Natural killer cell treated with Interleukin-12 subunit alpha and Interleukin-12 subunit beta and Interleukin-15 and Interleukin-18, amount 100 ng/mL, for 72 hours (primary cell): ENCODE data around the gene EXOC4. TPM values are rescaled to one million over a fixed set of nuclear protein-coding genes. Genes with fewer than 3 reads are reported as not detected.
"Not testable (repeated sequence)": the region's sequence is repeated elsewhere in the genome, so short reads cannot be mapped to it uniquely, and the experiment has no call there.

Experiments used
- ATAC-seq, 2 donors: fragments of 150-1000 bp; cut with Tn5 transposase in 1 of 2; sonication (Bioruptor Pico), chemical (Tn5 transposase) in 1 of 2; 2 replicates each; pipeline ENCODE4 v1.10.0; 2021
- DNase-seq: peaks from one replicate; pipeline ENCODE4 v3.0.0; 2022; ENCODE audit warnings: low spot score
- H3K27ac Mint-ChIP-seq, 2 donors: 1 replicate in 1 of 2; 2 replicates in 1 of 2; pipeline ENCODE4 v1.8.0; 2022; ENCODE audit warnings: mixed read lengths in 2 of 2, mild to moderate bottlenecking in 1 of 2, moderate library complexity in 1 of 2
- H3K27me3 Mint-ChIP-seq, 2 donors: 1 replicate in 1 of 2; 2 replicates in 1 of 2; pipeline ENCODE4 v1.8.0; 2022; ENCODE audit warnings: mixed read lengths in 2 of 2
- H3K36me3 Mint-ChIP-seq: one replicate; pipeline ENCODE4 v1.8.0; 2022; ENCODE audit warnings: mixed read lengths
- H3K4me1 Mint-ChIP-seq, 2 donors: 1 replicate in 1 of 2; 2 replicates in 1 of 2; pipeline ENCODE4 v1.8.0; 2022; ENCODE audit warnings: low read depth in 2 of 2, mixed read lengths in 2 of 2, mild to moderate bottlenecking in 1 of 2
- H3K4me3 Mint-ChIP-seq: one replicate; pipeline ENCODE4 v1.8.0; 2022; ENCODE audit warnings: mixed read lengths
- H3K9me3 Mint-ChIP-seq: 2 replicates; pipeline ENCODE4 v1.8.0; 2022; ENCODE audit warnings: mixed read lengths
- total RNA-seq, 2 donors: library from RNA; stranded (reverse); gene quantifications; one replicate each; pipeline ENCODE4 v1.2.3, GENCODE V29; 2022

The EXOC4 gene
- total RNA-seq, 2 donors from 2014 or later = 78.5 to 107 TPM

DNA sequence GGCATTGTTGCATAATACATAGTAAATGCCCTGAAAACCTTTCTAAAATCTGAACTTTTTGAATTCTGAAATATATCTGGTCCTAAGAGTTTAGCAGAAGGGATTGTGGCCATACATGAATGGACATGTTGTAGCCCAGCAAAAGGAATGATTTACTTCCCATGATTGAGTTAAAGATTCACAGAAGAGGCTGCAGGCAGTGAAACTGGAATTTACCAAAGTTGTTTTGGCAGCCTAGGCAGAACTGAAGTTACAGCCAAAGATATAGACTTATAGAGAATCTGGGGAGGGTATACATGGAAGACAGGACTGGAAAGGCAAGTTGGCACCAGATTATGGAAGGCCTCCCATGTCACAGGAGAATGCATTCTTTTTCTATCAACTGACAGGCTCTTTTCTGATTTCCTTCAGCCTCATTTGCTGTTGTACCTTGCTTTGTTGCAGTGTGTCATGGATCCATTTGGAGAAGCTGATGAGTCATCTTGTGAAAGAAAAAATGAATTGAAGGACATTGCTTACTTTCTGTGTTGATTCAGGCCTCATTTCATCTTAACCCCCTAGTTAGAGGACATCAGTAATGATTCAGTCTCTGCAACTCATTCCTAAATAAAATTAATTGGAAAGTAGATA lies 518.1 kb downstream of the EXOC4 start:
- no peak overlapping the region for H3K27ac Mint-ChIP-seq
- no peaks in the 10 kb centered on the region for H3K9me3 Mint-ChIP-seq
- no peaks in the 10 kb centered on the region for H3K27me3 Mint-ChIP-seq
- DNase-seq = no peak
- no peak for ATAC-seq
- H3K36me3 Mint-ChIP-seq = peaks cover 4% of the 10 kb centered on the region
- no peak overlapping the region for H3K4me3 Mint-ChIP-seq
- no peaks in the 10 kb centered on the region for H3K4me1 Mint-ChIP-seq

DNA sequence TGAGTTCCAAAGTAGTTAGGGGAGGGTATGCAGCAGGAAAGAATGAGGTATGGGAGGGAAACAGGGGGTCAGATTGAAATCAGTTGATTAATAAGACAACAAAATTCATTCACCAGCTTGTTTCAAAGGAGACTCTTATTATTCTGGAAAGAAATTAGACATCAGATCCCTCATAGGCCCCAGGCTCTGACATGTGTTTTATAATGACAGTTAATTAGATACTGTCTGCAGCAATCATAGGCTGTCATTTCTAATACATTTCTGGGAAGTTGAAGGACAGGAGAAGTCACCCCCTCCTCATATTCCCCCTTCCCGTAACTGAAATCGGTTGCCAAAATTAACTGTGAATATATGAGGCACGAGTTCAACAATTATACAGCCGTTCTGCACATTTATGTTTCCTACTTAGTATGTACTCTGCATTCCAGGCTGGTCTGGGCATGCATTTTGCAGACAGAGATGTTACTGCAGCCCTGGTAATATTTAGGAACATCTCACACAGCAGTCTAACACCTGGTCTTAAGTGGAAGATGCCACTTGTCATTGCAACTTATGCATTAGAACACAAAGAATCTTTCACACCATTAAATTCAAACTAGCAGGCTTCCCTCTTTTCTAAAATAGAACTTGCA lies 519.0 kb downstream of the EXOC4 start:
- H3K27ac Mint-ChIP-seq = no peak overlapping the region
- H3K27me3 Mint-ChIP-seq = no peaks in the 10 kb centered on the region
- peaks cover 4% of the 10 kb centered on the region for H3K36me3 Mint-ChIP-seq
- no peaks in the 10 kb centered on the region for H3K4me1 Mint-ChIP-seq
- ATAC-seq (no peak), DNase-seq (no peak)
- no peaks in the 10 kb centered on the region for H3K9me3 Mint-ChIP-seq
- no peak overlapping the region for H3K4me3 Mint-ChIP-seq

DNA sequence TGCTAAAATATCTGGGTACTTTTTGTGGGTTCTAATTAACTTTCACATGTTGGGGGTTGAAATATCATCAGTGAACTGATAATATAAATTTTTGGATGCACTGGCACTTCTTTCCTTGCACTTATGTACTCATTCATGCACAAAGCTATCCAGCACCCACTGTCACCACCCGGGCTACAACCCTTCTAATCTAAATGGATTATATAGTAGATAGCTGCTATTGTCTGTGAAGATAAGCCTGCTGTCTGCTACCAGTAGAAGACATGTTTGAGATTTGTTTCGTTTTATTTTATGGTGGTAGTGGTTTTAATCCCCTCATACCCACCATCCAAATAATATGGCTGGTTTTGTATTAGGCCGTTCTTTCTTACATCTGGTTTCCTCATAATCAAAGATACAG lies 520.7 kb downstream of the EXOC4 start:
- DNase-seq (no peak), ATAC-seq (no peak)
- Mint-ChIP-seq H3K27ac (no peak overlapping the region), H3K4me3 (no peak overlapping the region), H3K9me3 (no peaks in the 10 kb centered on the region), H3K4me1 (no peaks in the 10 kb centered on the region), H3K36me3 (no peaks in the 10 kb centered on the region), H3K27me3 (no peaks in the 10 kb centered on the region)

DNA sequence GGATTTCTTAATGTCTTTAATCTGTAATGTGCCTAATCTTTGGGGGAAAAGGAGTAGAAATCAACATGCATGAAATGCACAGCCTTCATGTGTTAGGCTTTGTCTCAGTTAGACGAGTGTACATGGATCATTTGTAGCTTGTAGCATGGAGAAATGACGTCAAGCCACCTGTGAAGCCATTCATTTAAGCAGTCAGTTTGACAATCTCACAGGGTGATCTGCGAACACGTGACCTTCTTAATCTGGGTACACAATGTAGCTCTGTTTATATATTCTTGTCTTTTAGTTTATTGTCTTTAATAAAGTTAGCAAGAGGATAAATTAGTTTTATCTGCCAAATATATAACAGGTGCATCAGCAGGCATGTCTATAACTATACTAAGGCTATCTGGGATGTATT lies 522.3 kb downstream of the EXOC4 start:
- H3K27me3 Mint-ChIP-seq = no peaks in the 10 kb centered on the region
- H3K36me3 Mint-ChIP-seq = peaks cover 10% of the 10 kb centered on the region
- H3K4me3 Mint-ChIP-seq = no peak overlapping the region
- H3K4me1 Mint-ChIP-seq = no peaks in the 10 kb centered on the region
- H3K27ac Mint-ChIP-seq = no peak overlapping the region
- peaks cover 5% of the 10 kb centered on the region for H3K9me3 Mint-ChIP-seq
- DNase-seq = no peak
- ATAC-seq = no peak

DNA sequence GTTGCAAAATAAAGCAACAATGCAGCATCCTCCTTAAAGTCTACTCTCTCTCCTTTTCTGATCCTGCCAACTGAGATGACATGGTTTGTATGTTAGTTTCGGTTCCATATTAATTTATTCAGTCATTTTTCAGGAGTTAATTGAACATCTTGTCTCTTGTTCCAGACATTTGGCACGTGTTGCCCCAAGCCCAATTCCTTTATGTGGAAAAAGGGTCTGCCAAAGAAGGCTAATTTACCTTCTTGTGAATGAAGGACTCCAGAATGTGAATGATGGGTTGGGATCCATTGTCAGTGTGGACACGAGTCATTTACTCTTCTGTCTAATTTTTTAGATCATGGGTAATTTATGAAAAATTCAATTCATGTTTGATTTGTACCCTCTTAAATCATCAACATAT lies 523.4 kb downstream of the EXOC4 start:
- Mint-ChIP-seq H3K4me3 (no peak overlapping the region), H3K27me3 (no peaks in the 10 kb centered on the region), H3K27ac (no peak overlapping the region), H3K9me3 (peaks cover 5% of the 10 kb centered on the region), H3K36me3 (peaks cover 10% of the 10 kb centered on the region), H3K4me1 (no peaks in the 10 kb centered on the region)
- no peak for DNase-seq
- no peak for ATAC-seq

DNA sequence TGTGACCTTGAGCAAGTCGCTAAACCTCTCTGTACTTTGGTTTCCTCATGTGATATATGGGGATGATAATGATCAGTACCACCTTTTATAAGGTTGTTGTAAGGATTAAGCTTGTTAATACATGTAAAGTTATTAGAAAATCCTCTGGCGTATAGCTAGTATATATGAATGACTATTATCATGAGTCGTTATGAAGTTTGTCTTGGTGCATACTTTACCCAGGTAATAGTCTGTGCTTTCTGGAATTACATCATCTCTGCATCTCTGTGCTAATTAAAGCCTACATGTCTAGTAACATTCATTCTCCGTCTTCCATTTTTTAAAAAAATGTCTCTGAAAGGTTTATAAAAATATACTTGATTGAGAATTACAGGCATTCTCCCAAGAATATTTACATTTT lies 524.8 kb downstream of the EXOC4 start:
- no peaks in the 10 kb centered on the region for H3K27me3 Mint-ChIP-seq
- H3K4me3 Mint-ChIP-seq = no peak overlapping the region
- H3K9me3 Mint-ChIP-seq = peaks cover 5% of the 10 kb centered on the region
- H3K27ac Mint-ChIP-seq = no peak overlapping the region
- H3K36me3 Mint-ChIP-seq = peaks cover 10% of the 10 kb centered on the region
- H3K4me1 Mint-ChIP-seq = no peaks in the 10 kb centered on the region
- no peak for ATAC-seq
- no peak for DNase-seq

DNA sequence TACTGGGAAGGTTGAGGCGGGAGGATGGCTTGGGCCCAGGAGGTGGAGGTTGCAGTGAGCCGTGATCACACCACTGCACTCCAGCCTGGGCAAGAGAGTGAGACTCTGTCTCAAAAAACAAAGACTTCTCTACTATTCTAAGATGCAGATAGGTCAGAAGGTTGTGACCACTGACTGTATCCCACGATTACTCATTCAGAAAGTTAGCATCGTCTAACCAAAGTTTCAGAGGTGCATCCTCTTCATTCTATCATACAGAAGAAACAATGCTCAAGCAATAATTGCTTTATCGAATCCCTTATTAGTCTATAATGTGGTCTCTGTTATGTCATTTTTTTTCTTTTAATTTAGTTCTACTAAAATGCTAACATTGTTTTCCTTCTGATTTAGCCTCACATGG lies 525.6 kb downstream of the EXOC4 start:
- H3K36me3 Mint-ChIP-seq = peaks cover 10% of the 10 kb centered on the region
- ATAC-seq (no peak), DNase-seq (no peak)
- H3K4me1 Mint-ChIP-seq = no peaks in the 10 kb centered on the region
- H3K9me3 Mint-ChIP-seq = peaks cover 5% of the 10 kb centered on the region
- H3K27ac Mint-ChIP-seq = no peak overlapping the region
- H3K27me3 Mint-ChIP-seq = no peaks in the 10 kb centered on the region
- no peak overlapping the region for H3K4me3 Mint-ChIP-seq

DNA sequence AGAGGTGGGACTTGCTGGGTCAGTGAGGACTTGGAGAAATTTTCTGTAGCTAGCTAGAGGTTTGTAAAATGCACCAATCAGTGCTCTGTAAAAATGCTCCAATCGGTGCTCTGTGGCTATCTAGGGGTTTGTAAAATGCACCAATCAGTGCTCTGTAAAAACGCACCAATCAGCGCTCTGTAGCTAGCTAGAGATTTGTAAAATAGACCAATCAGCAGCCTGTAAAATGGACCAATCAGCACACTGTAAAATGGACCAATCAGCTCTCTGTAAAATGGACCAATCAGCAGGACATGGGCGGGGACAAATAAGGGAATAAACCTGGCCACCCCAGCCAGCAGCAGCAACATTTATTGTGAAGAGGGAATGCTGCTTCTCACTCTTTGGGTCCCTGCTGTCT lies 526.7 kb downstream of the EXOC4 start:
- not testable (repeated sequence) for H3K4me1 Mint-ChIP-seq, H3K9me3 Mint-ChIP-seq, H3K4me3 Mint-ChIP-seq

DNA sequence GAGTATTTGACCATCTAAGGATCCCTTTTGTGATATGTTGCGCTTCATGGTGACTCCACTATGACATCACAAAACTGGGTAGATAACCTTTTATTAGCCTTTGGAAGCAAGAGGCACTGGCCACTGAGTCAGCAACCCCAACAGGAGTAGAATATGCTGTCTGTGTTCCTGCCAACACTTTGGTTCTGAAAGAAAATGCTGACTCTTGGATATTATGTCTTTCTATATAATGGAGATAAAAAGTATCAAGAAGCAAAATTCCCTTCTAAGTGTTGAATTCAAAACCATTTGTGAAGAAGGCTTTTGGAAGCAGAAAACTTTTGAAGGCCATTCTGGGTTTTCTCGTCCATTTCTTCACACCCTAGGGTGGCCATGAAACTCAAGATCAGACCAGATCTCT lies 528.0 kb downstream of the EXOC4 start:
- H3K36me3 Mint-ChIP-seq = peaks cover 10% of the 10 kb centered on the region
- ATAC-seq (no peak), DNase-seq (no peak)
- peaks cover 5% of the 10 kb centered on the region for H3K9me3 Mint-ChIP-seq
- H3K4me3 Mint-ChIP-seq = no peak overlapping the region
- H3K4me1 Mint-ChIP-seq = no peaks in the 10 kb centered on the region
- H3K27me3 Mint-ChIP-seq = no peaks in the 10 kb centered on the region
- no peak overlapping the region for H3K27ac Mint-ChIP-seq

More for the DNA sequence above, 526.7 kb downstream of the EXOC4 start:
- H3K27me3 Mint-ChIP-seq, DNase-seq, H3K27ac Mint-ChIP-seq, ATAC-seq: not testable (repeated sequence)
- H3K36me3 Mint-ChIP-seq = peaks cover 10% of the 10 kb centered on the region

DNA sequence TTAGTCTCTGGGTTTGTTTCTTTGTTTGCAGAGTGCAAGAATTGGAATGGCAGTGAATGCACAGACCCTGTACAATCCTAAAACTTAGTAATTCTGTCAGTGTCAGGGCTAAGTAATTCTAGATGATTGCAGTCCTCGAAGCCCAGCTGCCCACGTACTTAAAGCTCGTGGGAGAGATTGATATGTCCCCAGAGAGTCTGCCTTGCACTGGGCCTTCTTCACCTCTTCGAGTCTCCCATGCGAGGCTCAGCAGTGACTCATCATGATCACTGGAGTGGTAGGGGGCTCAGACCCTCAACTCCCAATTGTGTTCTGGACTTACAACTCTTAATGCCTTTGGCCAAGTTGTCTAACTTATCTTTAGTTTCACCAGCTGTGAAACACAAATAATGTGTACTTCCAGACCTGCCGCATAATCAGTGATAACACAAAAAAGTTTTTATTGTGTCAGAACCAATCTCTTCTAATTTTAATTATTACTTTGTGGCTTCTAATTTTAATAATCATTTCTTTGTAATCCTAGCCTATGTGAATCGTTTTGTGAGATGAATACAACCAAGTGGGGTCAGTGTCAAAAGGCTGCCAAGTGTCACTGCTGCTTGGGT lies 528.7 kb downstream of the EXOC4 start:
- ATAC-seq = no peak
- peaks cover 5% of the 10 kb centered on the region for H3K9me3 Mint-ChIP-seq
- H3K36me3 Mint-ChIP-seq = peaks cover 10% of the 10 kb centered on the region
- no peak for DNase-seq
- no peaks in the 10 kb centered on the region for H3K4me1 Mint-ChIP-seq
- no peak overlapping the region for H3K27ac Mint-ChIP-seq
- H3K4me3 Mint-ChIP-seq = no peak overlapping the region
- H3K27me3 Mint-ChIP-seq = no peaks in the 10 kb centered on the region

DNA sequence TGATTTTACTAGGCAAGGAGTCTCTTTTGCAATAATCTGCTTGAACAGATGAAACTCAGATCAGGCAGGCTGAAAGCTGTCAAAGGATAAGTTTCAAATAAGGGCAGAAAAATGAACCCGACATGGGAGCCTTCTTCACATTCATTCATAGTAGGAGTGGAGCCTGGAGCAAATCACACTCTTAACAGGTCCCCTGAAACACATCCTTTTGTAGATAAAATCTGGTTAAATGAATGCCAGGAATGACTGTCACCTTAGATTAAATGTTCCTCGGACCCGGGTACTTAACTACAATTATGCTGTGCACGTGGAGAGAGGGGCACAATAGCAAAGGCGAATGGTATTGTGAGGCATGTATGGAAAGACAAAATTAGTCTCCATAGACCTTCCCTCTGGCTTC lies 529.6 kb downstream of the EXOC4 start:
- H3K27me3 Mint-ChIP-seq = no peaks in the 10 kb centered on the region
- peaks cover 10% of the 10 kb centered on the region for H3K36me3 Mint-ChIP-seq
- no peak overlapping the region for H3K27ac Mint-ChIP-seq
- DNase-seq (no peak), ATAC-seq (no peak)
- peaks cover 5% of the 10 kb centered on the region for H3K9me3 Mint-ChIP-seq
- H3K4me1 Mint-ChIP-seq = no peaks in the 10 kb centered on the region
- no peak overlapping the region for H3K4me3 Mint-ChIP-seq

DNA sequence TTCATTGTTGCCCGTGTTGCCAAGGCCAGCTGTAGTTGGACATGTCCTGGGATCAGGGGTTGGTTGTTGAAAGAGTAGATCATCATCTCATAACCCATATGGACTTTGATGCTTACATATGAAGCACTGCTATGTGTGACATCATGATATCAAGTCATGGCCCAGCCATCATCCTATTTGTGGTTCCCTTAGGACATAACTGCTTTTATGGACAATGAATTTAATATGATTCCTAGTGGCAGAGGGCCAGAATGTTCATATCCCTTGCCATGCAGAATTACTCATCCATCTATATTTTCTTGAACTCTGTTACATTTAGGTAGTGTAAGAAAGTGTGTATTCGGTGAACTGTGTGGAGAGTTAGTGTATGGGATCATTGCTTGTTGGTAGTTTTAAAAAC lies 530.4 kb downstream of the EXOC4 start:
- Mint-ChIP-seq H3K4me1 (no peaks in the 10 kb centered on the region), H3K36me3 (peaks cover 10% of the 10 kb centered on the region), H3K9me3 (peaks cover 5% of the 10 kb centered on the region), H3K4me3 (no peak overlapping the region), H3K27ac (no peak overlapping the region), H3K27me3 (no peaks in the 10 kb centered on the region)
- ATAC-seq = no peak
- no peak for DNase-seq

DNA sequence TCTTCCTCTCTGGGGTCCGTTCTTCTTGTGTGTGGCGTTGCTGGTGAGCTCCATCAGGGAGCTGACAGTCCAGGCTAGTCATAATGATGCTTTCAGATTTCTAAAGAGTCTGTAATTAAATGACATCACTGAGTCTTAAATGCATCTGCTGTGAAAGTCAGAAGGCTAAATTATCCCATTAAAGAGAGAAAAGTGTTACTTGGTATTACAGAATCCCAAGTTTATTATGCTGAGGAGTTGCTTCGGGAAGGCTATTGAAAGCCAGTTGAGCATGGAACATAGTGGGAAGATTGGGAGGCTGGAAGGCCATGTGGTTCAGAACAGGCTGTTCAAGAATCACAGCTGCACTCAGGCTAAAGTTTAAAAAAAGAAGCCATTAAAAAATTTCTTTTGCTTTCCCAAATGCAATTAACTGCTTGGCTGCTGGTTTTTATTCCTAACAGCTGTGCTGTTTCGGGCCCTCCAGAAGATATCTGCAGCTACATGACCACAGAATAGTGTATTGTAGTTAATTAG lies 531.7 kb downstream of the EXOC4 start:
- DNase-seq (no peak), ATAC-seq (no peak)
- Mint-ChIP-seq H3K27me3 (no peaks in the 10 kb centered on the region), H3K27ac (no peak overlapping the region), H3K4me1 (no peaks in the 10 kb centered on the region), H3K36me3 (peaks cover 3% of the 10 kb centered on the region), H3K9me3 (peaks cover 1% of the 10 kb centered on the region), H3K4me3 (no peak overlapping the region)

DNA sequence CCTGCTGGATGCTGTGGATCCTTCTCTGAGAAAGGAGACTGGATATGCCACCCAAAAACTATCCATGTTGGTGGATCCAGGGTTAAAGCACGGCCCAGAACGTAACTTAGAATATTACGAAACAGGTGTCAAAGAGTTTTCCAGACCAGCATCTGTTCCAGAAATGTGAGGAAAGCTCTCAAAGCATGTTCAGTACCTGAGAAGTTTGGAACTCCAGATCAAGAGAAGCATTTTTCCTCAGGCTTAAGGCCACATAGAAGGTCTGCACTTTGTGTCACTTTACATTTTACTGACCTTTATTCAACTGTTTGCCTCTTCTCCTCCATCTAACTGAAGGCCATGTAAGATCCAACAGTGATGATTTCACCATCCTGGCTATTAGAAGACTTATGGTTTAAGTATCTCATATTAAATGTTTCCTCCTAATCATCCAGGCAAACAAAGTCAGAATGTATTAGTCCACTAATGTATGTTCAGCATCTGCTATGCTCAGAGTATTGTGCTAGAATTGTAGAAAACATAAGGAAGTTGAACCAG lies 533.6 kb downstream of the EXOC4 start:
- ATAC-seq (no peak), DNase-seq (no peak)
- H3K4me1 Mint-ChIP-seq = no peaks in the 10 kb centered on the region
- no peaks in the 10 kb centered on the region for H3K27me3 Mint-ChIP-seq
- H3K36me3 Mint-ChIP-seq = no peaks in the 10 kb centered on the region
- no peaks in the 10 kb centered on the region for H3K9me3 Mint-ChIP-seq
- no peak overlapping the region for H3K27ac Mint-ChIP-seq
- no peak overlapping the region for H3K4me3 Mint-ChIP-seq
